Measurements from ENCODE around the gene CPNE4. TPM values are rescaled to one million over a fixed set of nuclear protein-coding genes. Genes with fewer than 3 reads are reported as not detected.

The CPNE4 gene
- total RNA-seq, 2 donors from 2014 or later: 0.31 to 28.0 TPM

- Histone ChIP-seq H3K4me3 (no peak overlapping the region), H3K27me3 (no peaks in the 10 kb centered on the region), H3K36me3 (no peaks in the 10 kb centered on the region), H3K9me3 (peaks cover 0 to 7% of the 10 kb centered on the region in 2 donors), H3K27ac (no peak overlapping the region), H3K4me1 (no peaks in the 10 kb centered on the region)
- DNase-seq (ENCODE audit: low spot score): no peak
- no peak for TF ChIP-seq CTCF (IDR thresholded peaks at IDR 0.05)
Measured at GRCh38 chr3:131962982-131963381, 71.8 kb downstream of the CPNE4 start.

DNA sequence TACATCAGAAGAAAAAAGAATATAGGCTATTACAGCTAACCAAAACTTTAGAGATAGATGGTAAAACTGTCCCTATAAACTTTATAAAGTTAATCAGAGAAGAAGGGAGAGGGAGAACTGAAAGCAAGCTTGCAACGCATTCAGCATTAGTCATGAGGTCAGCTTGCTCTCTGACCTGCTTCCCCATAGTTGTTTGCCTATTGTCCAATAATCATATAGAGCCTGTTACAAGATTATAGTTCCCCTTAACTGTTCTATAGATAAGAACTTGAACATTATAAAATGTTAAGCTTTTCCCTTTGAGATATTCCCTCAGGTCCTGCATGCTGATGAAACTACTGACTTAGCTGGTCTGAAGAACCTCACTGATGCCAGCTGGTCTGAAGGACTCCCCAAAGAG, 74.5 kb downstream of the CPNE4 start:
- TF ChIP-seq CTCF (IDR thresholded peaks at IDR 0.05): no peak
- no peaks in the 10 kb centered on the region for H3K27me3 ChIP-seq
- no peak overlapping the region for H3K27ac ChIP-seq
- H3K4me3 ChIP-seq: no peak overlapping the region
- no peaks in the 10 kb centered on the region for H3K36me3 ChIP-seq
- no peaks in the 10 kb centered on the region for H3K4me1 ChIP-seq
- H3K9me3 ChIP-seq: no peaks in the 10 kb centered on the region
- DNase-seq (ENCODE audit: low spot score): no peak

- no peak for TF ChIP-seq CTCF (IDR thresholded peaks at IDR 0.05)
- Histone ChIP-seq H3K27me3 (no peaks in the 10 kb centered on the region), H3K9me3 (no peaks in the 10 kb centered on the region), H3K4me3 (no peak overlapping the region), H3K27ac (no peak overlapping the region), H3K36me3 (no peaks in the 10 kb centered on the region), H3K4me1 (no peaks in the 10 kb centered on the region)
- DNase-seq (ENCODE audit: low spot score): no peak
Measured at GRCh38 chr3:131957980-131958379, 76.8 kb downstream of the CPNE4 start.

- H3K27me3 ChIP-seq: no peaks in the 10 kb centered on the region
- TF ChIP-seq CTCF (IDR thresholded peaks at IDR 0.05): no peak
- H3K4me3 ChIP-seq: no peak overlapping the region
- H3K4me1 ChIP-seq: no peaks in the 10 kb centered on the region
- no peak for DNase-seq (ENCODE audit: low spot score)
- H3K27ac ChIP-seq: no peak overlapping the region
- H3K36me3 ChIP-seq: no peaks in the 10 kb centered on the region
- H3K9me3 ChIP-seq: no peaks in the 10 kb centered on the region
Measured at GRCh38 chr3:131957511-131957910, 77.3 kb downstream of the CPNE4 start.

DNA sequence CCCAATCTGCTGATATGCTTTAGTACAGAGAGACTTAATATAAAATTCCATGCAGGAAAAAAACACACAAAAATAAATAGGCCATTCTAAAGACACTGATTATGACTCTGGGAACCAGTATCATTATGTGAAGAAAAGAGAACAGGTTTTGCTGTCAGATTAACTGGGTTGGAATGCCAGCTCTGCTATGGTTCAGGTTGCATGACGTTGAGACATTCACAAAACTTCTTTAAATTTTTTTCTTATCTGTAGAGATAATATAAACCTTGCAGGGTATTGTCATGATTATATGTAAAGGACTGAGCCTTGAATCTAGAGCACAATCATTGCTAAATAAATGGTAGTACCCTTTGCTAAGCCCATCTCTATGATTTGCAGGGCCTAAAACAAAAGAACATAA, 86.0 kb downstream of the CPNE4 start:
- no peak for TF ChIP-seq CTCF (IDR thresholded peaks at IDR 0.05)
- H3K27me3 ChIP-seq: no peaks in the 10 kb centered on the region

DNA sequence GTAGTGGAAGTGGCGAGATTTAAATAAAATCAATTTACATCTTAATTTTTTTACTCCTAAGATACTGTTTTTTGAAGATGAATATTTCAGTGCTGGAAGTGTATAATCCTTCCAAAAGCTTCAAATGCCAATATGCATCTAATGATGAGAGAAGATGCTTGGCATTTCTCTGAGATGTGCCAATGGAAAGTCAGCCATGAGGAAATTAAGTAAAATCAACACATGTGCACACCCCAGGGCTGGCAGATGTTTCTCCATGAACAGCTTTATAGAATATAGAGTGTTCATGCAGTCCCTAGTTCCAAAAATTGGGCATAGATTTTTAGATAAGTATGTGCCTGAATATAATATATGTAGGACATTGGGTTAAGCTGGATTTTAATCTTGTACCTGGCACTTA, 90.1 kb downstream of the CPNE4 start:
- Histone ChIP-seq H3K9me3 (no peaks in the 10 kb centered on the region), H3K4me3 (no peak overlapping the region), H3K36me3 (no peaks in the 10 kb centered on the region), H3K4me1 (no peaks in the 10 kb centered on the region), H3K27ac (no peak overlapping the region), H3K27me3 (no peaks in the 10 kb centered on the region)
- DNase-seq (ENCODE audit: low spot score): no peak
- TF ChIP-seq CTCF (IDR thresholded peaks at IDR 0.05): no peak

More for the DNA sequence above, 86.0 kb downstream of the CPNE4 start:
- DNase-seq (ENCODE audit: low spot score): no peak
- Histone ChIP-seq H3K36me3 (no peaks in the 10 kb centered on the region), H3K4me1 (no peaks in the 10 kb centered on the region), H3K4me3 (no peak overlapping the region), H3K9me3 (no peaks in the 10 kb centered on the region), H3K27ac (no peak overlapping the region)
